HEK293T (cell line): Measurements from ENCODE around the gene CDC42EP3.

Experiments
- ARNT ChIP-seq: fragments of 450-650 bp; IDR thresholded peaks from 2 replicates; pipeline ENCODE4 v1.6.1; 2017; ENCODE audit warnings: mild to moderate bottlenecking
- BHLHE40 ChIP-seq: fragments of 450-650 bp; IDR thresholded peaks from 2 replicates; pipeline ENCODE4 v1.6.1; 2016; ENCODE audit warnings: mild to moderate bottlenecking, moderate library complexity, borderline replicate concordance
- CTBP1 ChIP-seq: fragments of 450-650 bp; IDR thresholded peaks from 2 replicates; pipeline ENCODE4 v1.6.1; 2016; ENCODE audit warnings: borderline replicate concordance
- SP1 ChIP-seq: fragments of 450-650 bp; IDR thresholded peaks from 2 replicates; pipeline ENCODE4 v1.6.1; 2017
- SUZ12 ChIP-seq: fragments of 450-650 bp; IDR thresholded peaks from 2 replicates; pipeline ENCODE4 v1.6.1; 2016; ENCODE audit warnings: mild to moderate bottlenecking

DNA sequence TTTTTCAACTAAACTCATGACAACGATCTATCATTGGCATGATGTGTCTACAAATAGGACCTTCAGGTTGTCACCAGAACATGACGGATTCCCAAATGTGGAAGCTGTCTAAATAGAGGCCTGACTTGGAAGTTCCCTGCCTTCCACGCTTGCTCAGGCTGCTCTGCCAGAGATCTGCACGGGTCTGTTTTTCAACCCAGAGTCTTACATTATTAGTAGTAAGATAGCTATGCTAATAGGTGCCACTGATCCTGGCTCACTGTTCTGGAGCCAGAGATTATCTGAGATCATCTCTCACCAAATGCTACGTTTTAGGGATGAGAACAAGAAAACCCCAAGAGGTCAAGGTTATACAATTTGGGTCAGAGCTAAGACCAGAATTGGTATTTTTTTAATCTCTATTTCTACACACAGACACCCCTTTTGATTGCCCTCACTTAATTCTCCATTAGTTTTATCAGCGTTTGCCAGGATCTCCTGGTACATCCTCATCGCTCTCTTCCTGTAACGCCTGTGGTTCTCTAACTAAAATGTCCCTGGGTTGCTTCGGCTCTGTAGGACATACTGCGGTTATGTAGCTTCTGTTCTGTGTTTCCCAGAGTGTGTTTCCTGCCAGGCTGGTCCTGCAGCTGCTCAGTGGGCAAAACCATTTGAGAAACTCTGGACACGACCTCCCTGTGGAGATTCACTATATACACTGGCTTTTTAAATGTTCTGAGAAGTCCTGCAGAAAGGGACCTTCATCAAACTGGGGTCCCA is 5.7 kb downstream of the CDC42EP3 start:
- no peak for TF ChIP-seq SUZ12
- no peak for TF ChIP-seq SP1
- no peak for TF ChIP-seq BHLHE40
- TF ChIP-seq ARNT = no peak
- TF ChIP-seq CTBP1 = no peak
